Measurements from ENCODE around the gene COMP. TPM values are rescaled to one million over a fixed set of nuclear protein-coding genes. Genes with fewer than 3 reads are reported as not detected.

COMP gene
- total RNA-seq, result 0.09 and 3.0 TPM in 2 replicates

DNA sequence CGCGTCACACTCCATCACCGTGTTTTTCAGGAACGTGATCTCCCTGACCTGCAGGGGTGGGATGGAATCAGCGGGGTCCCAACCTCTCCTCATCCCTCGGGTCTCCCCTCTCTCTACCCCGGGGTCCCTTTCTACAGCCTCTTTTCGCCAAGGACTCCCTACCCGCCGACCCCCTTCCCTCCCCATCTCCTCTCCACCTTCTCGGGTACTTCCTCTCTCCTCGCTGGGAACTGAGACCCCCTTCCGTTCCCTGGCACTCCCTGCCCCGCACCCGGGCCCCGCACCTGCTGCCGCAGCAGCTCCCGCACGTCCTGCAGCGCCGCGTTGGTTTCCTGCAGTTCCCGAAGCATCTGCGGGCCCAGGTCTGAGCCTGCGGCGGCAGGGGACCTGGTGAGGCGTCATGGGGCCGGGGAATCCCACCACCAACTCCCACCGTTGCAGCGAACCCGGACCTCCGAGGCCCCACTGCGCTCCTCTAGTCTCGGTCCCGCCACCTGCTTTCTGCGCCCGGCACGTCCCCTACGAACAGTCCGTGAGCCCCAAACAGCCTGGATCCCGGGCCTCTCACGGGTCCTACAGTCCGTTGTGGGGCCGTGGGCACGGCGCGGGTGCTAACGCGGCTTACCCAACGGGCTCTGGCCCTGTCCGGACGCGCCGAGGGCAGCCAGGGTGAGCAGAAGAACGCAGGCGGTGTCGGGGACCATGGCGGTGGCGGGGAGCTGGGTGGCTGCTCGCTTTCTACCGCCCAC is at the start of gene COMP:
Gene COMP (minus strand): TSS at position 740 of the 749 bp plus-strand sequence. CDS start 36 bp downstream, at position 704.

DNA sequence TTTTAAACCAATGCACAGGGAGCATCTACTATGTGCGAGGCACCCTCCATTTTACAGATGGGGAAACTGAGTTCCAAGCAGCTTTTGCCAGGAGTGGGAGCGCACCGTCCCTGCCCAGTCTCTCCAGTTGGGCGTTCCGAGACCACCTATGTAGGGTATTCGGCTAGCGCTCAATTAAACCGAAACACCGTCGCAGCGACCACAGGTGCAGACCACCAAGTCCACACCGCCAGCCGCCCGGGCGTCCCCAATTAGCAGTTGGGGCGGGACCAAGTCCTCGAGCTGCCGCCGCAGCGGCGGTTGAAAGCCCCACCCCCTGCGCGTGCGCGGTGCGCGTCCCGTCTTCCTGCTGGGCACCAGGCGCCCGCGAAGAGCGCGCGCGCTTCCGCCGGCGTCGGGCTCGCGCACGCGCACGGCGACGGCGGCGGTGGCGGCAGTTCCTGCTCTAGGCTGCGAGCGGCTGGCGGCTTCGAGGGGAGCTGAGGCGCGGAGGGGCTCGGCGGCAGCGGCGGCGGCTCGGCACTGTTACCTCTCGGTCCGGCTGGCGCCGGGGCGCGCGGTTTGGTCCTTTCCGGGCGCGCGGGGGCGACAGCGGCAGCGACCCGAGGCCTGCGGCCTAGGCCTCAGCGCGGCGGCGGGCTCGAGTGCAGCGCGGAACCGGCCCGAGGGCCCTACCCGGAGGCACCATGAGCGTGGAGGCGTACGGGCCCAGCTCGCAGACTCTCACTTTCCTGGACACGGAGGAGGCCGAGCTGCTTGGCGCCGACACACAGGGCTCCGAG is 40.6 kb upstream of the COMP start, which contains the start of gene UPF1:
Gene UPF1 (plus strand): TSS at position 436 of the 782 bp plus-strand sequence. CDS start 251 bp downstream, at position 687.

Other genes starting within 250 kb of the COMP start
- 261 and 281 TPM in 2 replicates for gene FKBP8, start 247.7 kb downstream of the COMP start, total RNA-seq
- 62.1 and 76.4 TPM in 2 replicates for gene KXD1, start 233.4 kb downstream of the COMP start, total RNA-seq
- 374 and 760 TPM in 2 replicates for gene UBA52, start 219.4 kb downstream of the COMP start, total RNA-seq
- gene REX1BD, start 202.5 kb downstream of the COMP start, total RNA-seq, result 35.0 and 59.1 TPM in 2 replicates
- 0.55 and 3.0 TPM in 2 replicates for gene CRLF1, start 184.5 kb downstream of the COMP start, total RNA-seq
- 1.3 and 5.6 TPM in 2 replicates for gene TMEM59L, start 178.4 kb downstream of the COMP start, total RNA-seq
- 8.3 and 8.9 TPM in 2 replicates for gene KLHL26, start 154.3 kb downstream of the COMP start, total RNA-seq
- gene CRTC1, start 107.6 kb downstream of the COMP start, total RNA-seq, result 3.6 TPM in 2 replicates
- 66.8 and 111 TPM in 2 replicates for gene UPF1, start 40.7 kb upstream of the COMP start, total RNA-seq
- gene CERS1, start 104.9 kb upstream of the COMP start, total RNA-seq, result 2.3 and 2.7 TPM in 2 replicates
- gene COPE, start 128.1 kb upstream of the COMP start, total RNA-seq, result 227 and 244 TPM in 2 replicates
- gene DDX49, start 128.4 kb upstream of the COMP start, total RNA-seq, result 48.8 and 56.7 TPM in 2 replicates
- gene HOMER3, start 149.9 kb upstream of the COMP start, total RNA-seq, result 53.3 and 55.2 TPM in 2 replicates
- gene SUGP2, start 242.2 kb upstream of the COMP start, total RNA-seq, result 52.9 and 63.7 TPM in 2 replicates
- gene ARMC6, start 242.3 kb upstream of the COMP start, total RNA-seq, result 36.2 and 54.6 TPM in 2 replicates